ENCODE data around the gene LAMA3.

DNA sequence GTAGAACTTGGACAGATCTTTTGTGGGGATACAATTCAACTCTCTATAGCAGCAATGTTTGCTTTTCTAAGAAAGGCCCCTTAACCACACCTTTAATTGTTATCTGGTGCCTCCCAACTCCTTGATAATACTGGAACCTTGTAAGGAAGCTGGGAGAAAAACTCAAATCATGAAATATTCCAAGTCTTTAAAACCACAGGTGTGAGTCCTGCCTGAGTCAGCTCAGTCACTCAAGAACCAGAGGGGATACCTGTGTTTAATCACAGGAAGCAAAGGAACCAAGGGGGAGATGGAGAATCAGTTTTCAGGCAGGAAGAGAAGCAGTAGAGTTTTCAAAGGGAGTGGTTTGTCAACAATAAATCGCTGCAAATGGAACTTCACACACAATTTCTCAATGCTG lies 159.9 kb downstream of the LAMA3 start:
- TF ChIP-seq, protein P1, sequence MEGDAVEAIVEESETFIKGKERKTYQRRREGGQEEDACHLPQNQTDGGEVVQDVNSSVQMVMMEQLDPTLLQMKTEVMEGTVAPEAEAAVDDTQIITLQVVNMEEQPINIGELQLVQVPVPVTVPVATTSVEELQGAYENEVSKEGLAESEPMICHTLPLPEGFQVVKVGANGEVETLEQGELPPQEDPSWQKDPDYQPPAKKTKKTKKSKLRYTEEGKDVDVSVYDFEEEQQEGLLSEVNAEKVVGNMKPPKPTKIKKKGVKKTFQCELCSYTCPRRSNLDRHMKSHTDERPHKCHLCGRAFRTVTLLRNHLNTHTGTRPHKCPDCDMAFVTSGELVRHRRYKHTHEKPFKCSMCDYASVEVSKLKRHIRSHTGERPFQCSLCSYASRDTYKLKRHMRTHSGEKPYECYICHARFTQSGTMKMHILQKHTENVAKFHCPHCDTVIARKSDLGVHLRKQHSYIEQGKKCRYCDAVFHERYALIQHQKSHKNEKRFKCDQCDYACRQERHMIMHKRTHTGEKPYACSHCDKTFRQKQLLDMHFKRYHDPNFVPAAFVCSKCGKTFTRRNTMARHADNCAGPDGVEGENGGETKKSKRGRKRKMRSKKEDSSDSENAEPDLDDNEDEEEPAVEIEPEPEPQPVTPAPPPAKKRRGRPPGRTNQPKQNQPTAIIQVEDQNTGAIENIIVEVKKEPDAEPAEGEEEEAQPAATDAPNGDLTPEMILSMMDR (IDR thresholded peaks at IDR 0.05; ENCODE audit: borderline replicate concordance, extremely low read depth, low read length, poor library complexity, severe bottlenecking), result no peak
- no peak for TF ChIP-seq EZH2 (IDR thresholded peaks at IDR 0.05; ENCODE audit: borderline replicate concordance, low read depth, low read length, severe bottlenecking)

All from DND-41 (cell line).